NCI-H774 (cell line): ENCODE data around the gene PAPSS2.
A peak's percentile ranks its signal among the peaks of the same experiment; 100 is the strongest.

Source experiments
- DNase-seq: peaks from one replicate; lab custom pipeline; 2025; lab: John Stamatoyannopoulos, UW

PAPSS2 gene

DNA sequence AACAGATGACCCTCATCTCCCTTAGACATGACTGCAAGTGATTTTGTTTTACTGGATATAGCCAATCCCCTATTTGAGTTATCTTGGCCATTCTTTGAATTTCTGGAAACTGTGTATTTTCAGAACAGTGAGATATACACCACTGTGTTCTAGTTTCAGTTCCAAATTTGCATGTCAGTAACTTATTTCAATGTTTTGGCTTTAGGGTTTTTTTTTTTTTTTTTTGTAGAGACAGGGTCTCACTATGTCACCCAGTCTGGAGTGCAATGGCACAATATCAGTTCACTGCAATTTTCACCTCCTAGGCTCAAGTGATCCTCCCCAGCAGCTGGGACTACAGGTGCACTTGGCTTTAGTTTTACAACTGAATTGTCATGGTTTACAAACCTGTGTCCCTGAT, 91.1 kb downstream of the PAPSS2 start:
- no peak for DNase-seq

GRCh38 chr10:87751274-87751673, 91.6 kb downstream of the PAPSS2 start:
- no peak for DNase-seq

DNA sequence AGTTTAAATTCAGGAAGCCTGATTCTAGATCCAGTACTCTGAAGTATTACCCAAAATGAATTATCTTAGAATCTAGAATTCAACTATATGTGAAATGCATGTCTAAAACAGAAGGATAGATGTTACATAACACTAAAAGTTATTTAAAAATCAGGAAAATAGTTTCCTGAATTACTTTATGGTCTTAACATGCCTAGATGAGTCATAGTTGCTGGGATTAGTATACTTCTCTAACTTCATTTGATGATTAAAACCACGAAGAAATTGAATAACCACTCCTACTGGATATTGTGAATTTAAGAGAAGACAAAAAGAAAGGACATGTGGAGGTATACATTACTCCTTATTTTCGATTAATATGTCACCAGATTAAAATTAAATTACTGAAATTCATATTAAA, 92.9 kb downstream of the PAPSS2 start:
- DNase-seq = no peak

GRCh38 chr10:87753995-87754866, 94.6 kb downstream of the PAPSS2 start:
- no peak for DNase-seq

- no peak for DNase-seq
These were observed 98.0 kb downstream of the PAPSS2 start for GRCh38 chr10:87757685-87758084.

DNA sequence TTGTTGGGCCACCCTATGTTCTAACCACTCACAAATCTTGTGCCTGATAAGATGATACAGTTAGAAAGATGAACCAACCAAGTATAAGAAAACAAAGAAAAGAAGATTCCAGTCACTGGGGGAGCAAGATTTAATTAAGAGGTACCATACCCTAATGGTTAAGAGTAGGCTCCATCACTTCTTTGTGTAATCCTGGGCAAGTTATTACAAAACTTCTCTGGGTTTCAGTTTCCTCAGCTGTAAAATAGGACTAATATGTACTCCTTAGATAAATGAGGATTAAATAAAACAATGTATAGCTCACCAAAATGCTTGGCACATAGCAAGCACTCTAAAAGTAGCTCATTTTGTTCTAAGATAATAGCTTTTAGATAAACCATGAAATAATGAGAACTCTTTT, 99.9 kb downstream of the PAPSS2 start:
- DNase-seq = no peak

DNA sequence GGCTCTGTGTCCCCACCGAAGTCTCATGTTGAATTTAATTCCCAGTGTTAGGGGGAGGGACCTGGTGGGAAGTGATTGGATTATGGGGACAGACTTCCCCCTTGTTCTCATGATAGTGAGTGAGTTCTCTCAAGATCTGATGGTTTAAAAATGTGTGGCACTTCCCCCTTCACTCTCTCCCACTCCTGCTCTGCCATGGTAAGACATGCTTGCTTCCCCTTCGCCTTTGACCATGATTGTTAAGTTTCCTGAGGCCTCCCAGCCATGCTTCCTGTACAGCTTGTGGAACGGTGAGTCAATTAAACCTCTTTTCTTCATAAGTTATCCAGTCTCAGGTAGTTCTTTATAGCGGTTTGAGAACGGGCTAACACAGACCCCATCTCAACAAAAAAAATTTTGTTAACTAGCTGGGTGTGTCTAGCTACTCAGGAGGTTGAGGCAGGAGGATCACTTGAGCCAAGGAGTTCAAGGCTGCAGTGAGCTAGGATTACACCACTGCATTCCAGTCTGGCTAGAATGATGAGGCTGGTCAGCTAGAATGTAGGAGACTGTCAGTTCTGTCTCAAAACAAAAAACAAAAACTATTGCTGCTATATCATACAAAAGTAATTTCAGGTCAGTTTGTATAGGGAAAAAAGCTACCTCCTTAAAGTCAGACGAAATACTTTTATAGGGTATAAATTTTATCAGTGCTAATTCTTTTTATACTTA, 100.7 kb downstream of the PAPSS2 start:
- no peak for DNase-seq

DNA sequence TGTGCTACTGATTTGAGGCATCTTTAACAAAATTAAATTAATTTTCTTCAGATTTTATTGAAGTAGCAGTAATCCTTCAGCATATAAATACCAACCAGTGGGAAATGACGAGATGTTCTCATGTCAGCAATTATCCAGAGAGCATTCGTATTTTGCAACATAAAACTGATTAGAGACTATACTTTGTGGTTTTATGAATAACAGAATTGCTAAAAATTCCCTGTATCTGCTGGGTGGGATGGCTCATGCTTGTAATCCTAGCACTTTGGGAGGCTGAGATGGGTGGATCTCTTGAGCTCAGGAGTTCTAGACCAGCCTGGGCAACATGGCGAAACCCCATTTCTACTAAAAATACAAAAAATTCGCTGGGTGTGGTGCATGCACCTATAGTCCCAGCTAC, 101.5 kb downstream of the PAPSS2 start:
- DNase-seq = no peak

DNA sequence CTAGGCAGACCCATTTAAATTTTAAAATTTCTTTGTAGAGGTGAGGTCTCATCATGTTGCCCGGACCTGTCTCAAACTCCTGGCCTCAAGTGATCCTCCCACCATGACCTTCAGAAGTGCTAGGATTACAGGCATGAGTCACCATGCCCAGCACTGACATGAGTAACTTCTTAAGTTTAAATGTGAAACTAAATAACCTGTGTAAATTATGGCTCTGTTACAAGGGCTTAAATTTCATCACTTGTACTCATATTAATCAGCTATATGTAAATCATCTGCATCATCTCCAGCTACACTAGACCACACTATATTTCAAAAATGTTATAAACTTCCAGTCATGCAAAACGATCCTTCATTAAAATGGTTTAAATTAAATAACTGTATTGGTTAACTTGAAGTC, 102.2 kb downstream of the PAPSS2 start:
- DNase-seq = no peak

GRCh38 chr10:87763086-87763861, 103.6 kb downstream of the PAPSS2 start:
- DNase-seq = no peak

- DNase-seq = no peak
These were observed 104.6 kb downstream of the PAPSS2 start for GRCh38 chr10:87764072-87764934.

DNA sequence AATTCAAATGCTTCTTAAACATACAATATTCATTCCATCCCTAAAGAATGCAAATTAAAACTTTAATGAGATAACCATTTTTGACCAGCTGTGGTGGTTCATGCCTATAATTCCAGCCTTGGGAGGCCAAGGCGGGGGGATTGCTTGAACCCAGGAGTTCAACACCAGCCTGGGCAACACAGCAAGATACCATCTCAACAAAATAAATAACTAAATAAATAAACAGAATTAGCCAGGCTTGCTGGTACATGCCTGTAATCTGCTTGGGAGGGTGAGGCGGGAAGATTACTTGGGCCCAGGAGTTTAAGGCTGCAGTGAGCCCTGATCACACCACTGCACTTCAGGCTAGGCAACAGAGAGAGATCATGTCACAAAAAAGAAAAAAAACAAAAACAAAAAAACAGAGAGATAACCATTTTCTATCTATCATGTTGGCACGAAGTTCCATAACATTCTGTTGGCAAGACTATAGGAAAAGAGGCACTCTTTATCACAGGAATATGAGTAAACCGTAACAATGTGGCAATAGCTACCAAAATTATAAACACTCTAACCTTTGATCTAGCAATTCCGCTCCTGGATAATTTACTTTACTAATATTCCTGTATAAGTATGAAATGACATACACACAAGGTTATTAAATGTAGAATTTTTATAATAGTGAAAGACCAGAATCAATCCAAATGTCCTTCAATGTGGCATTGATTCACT, 106.1 kb downstream of the PAPSS2 start:
- no peak for DNase-seq

DNA sequence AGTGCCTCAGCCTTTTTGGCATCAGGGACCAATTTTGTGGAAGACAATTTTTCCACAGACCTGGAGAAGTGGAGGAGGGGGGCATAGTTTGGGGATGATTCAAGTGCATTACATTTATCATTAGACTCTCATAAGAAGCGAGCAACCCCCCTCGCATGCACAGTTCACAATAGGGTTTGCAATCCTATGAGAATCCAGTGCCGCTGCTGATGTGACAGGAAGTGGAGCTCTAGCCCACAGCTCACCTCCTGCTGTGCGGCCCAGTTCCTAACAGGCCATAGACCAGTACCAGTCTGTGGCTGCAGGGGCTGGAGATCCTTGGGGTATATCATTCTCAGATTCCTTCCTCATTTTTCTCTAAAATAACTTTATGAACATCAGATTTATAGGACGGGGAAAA, 107.6 kb downstream of the PAPSS2 start:
- DNase-seq = no peak

DNA sequence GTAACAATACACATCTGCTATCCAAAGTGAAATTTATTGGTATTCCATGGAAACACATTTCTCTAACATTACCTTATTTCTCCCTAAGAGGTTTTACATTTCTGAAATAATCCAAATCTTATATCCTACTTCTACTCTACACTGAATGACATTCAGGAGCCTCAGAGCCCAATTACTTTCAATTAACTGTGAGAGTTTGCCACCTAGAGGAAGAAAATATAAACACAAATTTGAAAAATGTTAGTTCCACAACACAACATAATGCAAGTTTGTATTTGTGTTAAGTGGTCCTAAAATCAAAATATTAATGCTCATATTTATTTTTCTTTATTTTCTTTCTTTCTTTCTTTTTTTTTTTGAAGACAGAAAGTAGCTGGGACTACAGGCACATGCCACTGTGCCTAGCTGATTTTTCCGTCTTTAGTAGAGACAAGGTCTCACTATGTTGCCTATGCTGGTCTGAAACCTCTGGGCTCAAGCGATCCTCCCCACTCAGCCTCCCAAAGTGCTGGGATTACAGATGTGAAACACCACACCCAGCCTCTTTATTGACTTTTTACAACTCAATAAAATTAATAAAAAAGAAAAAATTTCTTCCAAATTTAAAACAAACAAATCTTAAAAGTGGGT, 112.3 kb downstream of the PAPSS2 start:
- DNase-seq = peak; percentile 6

DNA sequence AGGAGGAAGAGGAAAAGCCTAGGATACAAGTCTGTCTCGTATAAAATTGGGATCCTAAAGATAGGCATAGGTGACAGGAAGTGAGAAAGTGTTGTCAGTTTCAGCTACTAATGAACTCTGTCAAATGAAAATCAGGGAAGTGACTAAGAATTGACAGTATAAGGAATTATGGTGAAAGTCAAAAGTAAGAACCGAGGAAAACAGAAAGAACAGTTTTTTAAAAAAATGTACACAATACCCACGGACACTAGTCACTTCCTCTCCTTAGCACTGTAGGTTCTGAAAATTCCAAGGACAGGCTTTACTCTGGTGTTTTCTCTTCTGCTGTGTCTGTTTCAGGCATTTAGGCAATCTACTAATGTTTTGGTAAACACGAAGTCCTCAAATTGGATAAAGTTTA, 116.1 kb downstream of the PAPSS2 start:
- DNase-seq = no peak

- DNase-seq = no peak
These were observed 116.7 kb downstream of the PAPSS2 start for GRCh38 chr10:87776328-87776727.

DNA sequence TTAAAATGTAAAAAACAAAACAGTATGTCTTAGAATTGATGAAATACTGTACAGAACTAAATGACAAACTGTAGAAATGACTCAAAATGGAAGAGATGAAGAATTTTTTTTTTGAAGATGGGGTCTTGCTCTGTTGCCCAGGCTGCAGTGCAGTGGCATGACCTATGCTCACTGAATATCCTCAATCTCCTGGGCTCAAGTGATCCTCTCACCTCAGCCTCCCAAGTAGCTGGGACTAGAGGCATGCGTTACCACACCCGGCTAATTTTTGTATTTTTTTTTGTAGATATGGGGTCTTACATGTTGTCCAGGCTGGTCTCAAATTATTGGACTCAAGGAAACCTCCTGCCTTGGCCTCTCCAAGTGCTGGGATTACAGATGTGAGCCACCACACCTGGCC, 121.9 kb downstream of the PAPSS2 start:
- DNase-seq = no peak

DNA sequence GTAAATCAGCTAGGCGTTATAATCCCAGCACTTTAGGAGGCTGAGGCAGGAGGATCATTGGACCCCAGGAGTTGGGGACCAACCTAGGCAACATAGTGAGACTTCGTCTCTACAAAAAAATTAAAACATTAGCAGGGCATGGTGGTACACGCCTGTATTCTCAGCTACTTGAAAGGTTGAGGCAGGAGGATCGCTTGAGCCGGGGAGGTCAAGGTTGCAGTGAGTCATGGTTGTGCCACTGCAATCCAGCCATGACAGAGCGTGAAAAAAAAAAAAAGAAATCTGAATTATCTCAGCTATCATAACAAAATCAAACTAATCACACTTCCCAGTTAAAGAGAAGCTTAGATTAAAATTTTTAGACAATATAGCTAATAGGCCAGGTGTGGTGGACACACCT, 123.0 kb downstream of the PAPSS2 start:
- no peak for DNase-seq

DNA sequence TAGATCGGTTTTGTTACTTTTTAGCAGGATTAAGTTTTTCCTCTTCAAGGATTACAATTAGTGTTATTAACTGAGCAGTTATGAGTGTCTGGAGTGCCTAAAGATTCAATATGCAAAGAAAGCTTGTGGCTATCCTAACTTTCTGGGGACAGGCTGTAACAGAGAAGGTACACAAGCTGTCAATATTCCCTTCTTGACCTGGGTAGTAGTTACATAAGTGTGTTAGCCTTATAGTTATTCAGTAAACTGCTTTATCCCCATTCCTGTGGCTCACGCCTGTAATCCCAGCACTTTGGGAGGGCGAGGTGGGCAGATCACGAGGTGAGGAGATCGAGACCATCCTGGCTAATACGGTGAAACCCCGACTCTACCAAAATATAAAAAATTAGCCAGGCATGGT, 126.7 kb downstream of the PAPSS2 start:
- DNase-seq = no peak

GRCh38 chr10:87790185-87790584, 130.5 kb downstream of the PAPSS2 start:
- no peak for DNase-seq

- DNase-seq = no peak
These were observed 134.6 kb downstream of the PAPSS2 start for GRCh38 chr10:87794285-87794684.
